GM12878 (cell line): ENCODE results near the gene SLCO4C1. TPM values are rescaled to one million over a fixed set of nuclear protein-coding genes. Genes with fewer than 3 reads are reported as not detected.

ENCODE experiments used
- ATAC-seq: fragments of 200-7000 bp; cut with Tn5 transposase; 3 replicates; pipeline ENCODE4 v1.9.1; 2020; ENCODE audit warnings: mild to moderate bottlenecking, moderate library complexity
- BruUV-seq: library from RNA; stranded (reverse); fragments of 400-500 nt; replicated peaks from 2 replicates; lab custom pipeline; 2021; lab: Mats Ljungman, UMichigan
- CTCF ChIA-PET: fragments of 300-600 bp; sonication (Branson Sonifier 250); formaldehyde crosslinking; extraction: SDS; loops from one replicate; lab custom pipeline; 2021; ENCODE audit warnings: inconsistent platforms; lab: Yijun Ruan, JAX
- POLR2A ChIA-PET: fragments of 350-600 bp; formaldehyde crosslinking; extraction: SDS; loops from one replicate; lab custom pipeline; 2021; ENCODE audit warnings: inconsistent platforms; lab: Charles Lee
- RAD21 ChIA-PET: fragments of 300-600 bp; sonication (Branson Sonifier 250); formaldehyde crosslinking; loops from one replicate; lab custom pipeline; 2023; ENCODE audit warnings: antibody characterized with exemption; ENCODE audit not compliant: unreplicated experiment; lab: Charles Lee
- SMC1A ChIA-PET: fragments of 300-600 bp; sonication (Branson Sonifier 250); formaldehyde crosslinking; loops from one replicate; lab custom pipeline; 2023; ENCODE audit not compliant: unreplicated experiment, uncharacterized antibody; lab: Charles Lee
- DNase-seq: peaks from one replicate; pipeline ENCODE4 v3.0.0-alpha.2; 2011; ENCODE audit warnings: low read depth, low spot score
- FAIRE-seq: peaks from 3 replicates; lab custom pipeline; 2011; peaks lifted over from hg19 to GRCh38; lab: Jason Lieb, UNC
- H2AFZ ChIP-seq: 2 replicates; pipeline ENCODE4 v1.6.0; 2011; ENCODE audit warnings: low read depth, low read length, control low read depth; ENCODE audit not compliant: control insufficient read depth
- H3K27ac ChIP-seq: 2 replicates; pipeline ENCODE4 v1.5.1; 2011; ENCODE audit warnings: control low read depth; ENCODE audit not compliant: control insufficient read depth, insufficient read depth
- H3K27me3 ChIP-seq, 2 experiments: replicated peaks in 1 of 2; 2 replicates each; pipeline versions ENCODE4 v1.6.0 to v1.6.1; 2011; ENCODE audit warnings: low read length in 1 of 2; ENCODE audit not compliant: control insufficient read depth in 2 of 2, insufficient read depth in 2 of 2
- H3K36me3 ChIP-seq, 2 experiments: 2 replicates each; pipeline ENCODE4 v1.5.1; 2011; ENCODE audit warnings: low read length in 1 of 2; ENCODE audit not compliant: control insufficient read depth in 2 of 2, insufficient read depth in 2 of 2
- H3K4me1 ChIP-seq: 2 replicates; pipeline ENCODE4 v1.6.1; 2011; ENCODE audit warnings: mild to moderate bottlenecking, low read length, moderate library complexity, mixed read lengths; ENCODE audit not compliant: control insufficient read depth, insufficient read depth
- H3K4me2 ChIP-seq: 2 replicates; pipeline ENCODE4 v1.6.0; 2011; ENCODE audit warnings: control low read depth; ENCODE audit not compliant: control insufficient read depth, insufficient read depth
- H3K4me3 ChIP-seq: fragments of 200-600 bp; sonication (generic); 2 replicates; pipeline ENCODE4 v1.5.1; 2016
- H3K79me2 ChIP-seq: 2 replicates; pipeline ENCODE4 v1.6.0; 2011; ENCODE audit warnings: low read length; ENCODE audit not compliant: control insufficient read depth, insufficient read depth
- H3K9ac ChIP-seq: 2 replicates; pipeline ENCODE4 v1.8.0; 2011; ENCODE audit warnings: low read length, control low read depth, mixed read lengths; ENCODE audit not compliant: control insufficient read depth, insufficient read depth
- H3K9me3 ChIP-seq: replicated peaks from 3 replicates; pipeline ENCODE4 v1.5.1; 2011; ENCODE audit warnings: mild to moderate bottlenecking, low read length; ENCODE audit not compliant: control insufficient read depth, insufficient read depth
- H4K20me1 ChIP-seq: 2 replicates; pipeline ENCODE4 v1.6.0; 2011; ENCODE audit not compliant: control insufficient read depth, insufficient read depth
- BHLHE40 ChIP-seq, 2 experiments: fragments of 450-650 bp in 1 of 2; IDR thresholded peaks; 2 replicates each; pipeline ENCODE4 v1.6.1; 2011 to 2017; ENCODE audit warnings: low read depth in 2 of 2, borderline replicate concordance in 1 of 2, improper control_type of control experiment in 1 of 2, low read length in 1 of 2, mild to moderate bottlenecking in 1 of 2
- CREB1 ChIP-seq: IDR thresholded peaks from 2 replicates; pipeline ENCODE4 v1.6.1; 2012; ENCODE audit warnings: low read depth, mild to moderate bottlenecking, inconsistent platforms
- CREM ChIP-seq: IDR thresholded peaks from 2 replicates; pipeline ENCODE4 v1.6.1; 2014; ENCODE audit warnings: antibody characterized with exemption, low read depth
- EGR1 ChIP-seq, 2 experiments: IDR thresholded peaks; 1 replicate in 1 of 2; 2 replicates in 1 of 2; pipeline ENCODE4 v1.6.1; 2011 to 2012; ENCODE audit warnings: low read depth in 2 of 2, low read length in 2 of 2, borderline replicate concordance in 1 of 2, mild to moderate bottlenecking in 1 of 2, moderate library complexity in 1 of 2
- RAD51 ChIP-seq: fragments of 450-650 bp; IDR thresholded peaks from 2 replicates; pipeline ENCODE4 v1.6.1; 2016; ENCODE audit warnings: moderate library complexity, mild to moderate bottlenecking, inconsistent platforms
- WGBS: methylation state at CpG from one replicate; pipeline ENCODE4 v1.1.6; 2016; ENCODE audit warnings: low lambda C conversion rate; ENCODE audit not compliant: insufficient replicate concordance, insufficient coverage; ENCODE audit errors: missing lambda C conversion rate; 5-methylcytosine and 5-hydroxymethylcytosine counted together
- in situ Hi-C: fragments of 300-500 bp; cut with MboI; formaldehyde crosslinking; loops from 9 replicates; pipeline ENCODE4 v1.14.3; 2018; ENCODE audit warnings: mixed read lengths
- intact Hi-C: fragments of 100-400 bp; cut with micrococcal nuclease; formaldehyde crosslinking; loops from one replicate; pipeline ENCODE4 v1.14.2; 2022; ENCODE audit not compliant: unreplicated experiment
- polyA plus RNA-seq, 11 experiments: library from polyadenylated mRNA; depleted of rRNA in 4 of 11; unstranded in 6 of 11; stranded (reverse) in 5 of 11; fragments of >200 nt; fragmentation: Nextera tagmentation in 4 of 11; fragmentation: Illumina TruSeq in 1 of 11; extraction: Ambion mirVana in 4 of 11; extraction: Trizol in 1 of 11; gene quantifications; 1 replicate in 1 of 11; 2 replicates in 10 of 11; pipeline versions ENCODE4 v1.2.1 to v1.2.3, GENCODE V29; 2011 to 2016; ENCODE audit warnings: inconsistent platforms in 2 of 11, missing spikeins in 2 of 11, low read depth in 1 of 11
- total RNA-seq, 4 experiments: library from RNA; depleted of rRNA in 3 of 4; stranded (reverse); fragments of >200 nt in 3 of 4; fragmentation: Illumina TruSeq in 1 of 4; extraction: Trizol in 1 of 4; gene quantifications; 2 replicates each; pipeline versions ENCODE4 v1.2.1 to v1.2.3, GENCODE V29; 2013 to 2021

Gene SLCO4C1
- total and polyA plus RNA-seq, 10 of the 15 experiments (the other 5 are each of a cell fraction or from before 2014, with no cell fraction given), result 0.12 to 3.9 (median 0.83) TPM

DNA sequence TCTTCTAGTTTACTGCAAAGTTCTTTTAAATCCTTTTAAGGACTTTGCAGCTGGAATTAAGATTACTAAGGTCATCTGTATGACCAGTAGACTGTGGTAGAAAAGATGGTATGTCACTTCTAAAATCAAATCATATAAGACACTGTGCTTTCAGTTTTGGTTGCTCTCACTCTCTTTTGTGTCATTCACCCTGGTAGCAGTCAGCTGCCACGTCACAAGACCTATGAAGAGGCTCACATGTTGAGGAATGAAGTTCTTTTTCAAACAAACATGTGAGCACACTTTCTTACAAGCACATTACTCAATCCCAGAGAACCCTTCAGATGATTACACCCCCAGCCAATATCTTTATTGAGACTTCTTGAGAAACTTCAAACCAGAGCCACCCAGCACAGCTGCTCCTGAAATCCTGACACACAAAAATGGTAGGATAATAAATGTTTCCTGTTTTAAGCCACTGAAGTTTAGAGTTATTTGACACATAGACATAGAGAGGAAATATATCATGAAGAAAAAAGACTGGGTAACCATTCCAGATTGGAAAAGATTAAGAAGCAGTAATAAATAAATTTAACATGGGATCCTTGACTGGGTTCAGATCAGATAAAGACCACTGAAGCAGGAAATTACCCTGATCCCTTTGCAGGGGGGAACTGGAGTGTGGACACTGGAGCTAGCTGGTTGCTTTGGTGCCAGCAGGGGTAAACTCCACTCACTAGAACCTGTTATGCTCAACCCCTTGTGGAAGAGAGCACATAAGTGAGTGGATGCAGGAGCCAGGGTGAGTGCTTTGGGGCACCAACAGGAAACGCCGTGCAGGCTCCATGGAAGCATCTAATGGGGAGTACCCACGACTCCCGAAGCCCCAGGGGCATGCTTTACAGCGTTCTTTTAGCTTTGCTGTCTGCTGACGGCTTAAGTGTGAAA lies 64.1 kb downstream of the SLCO4C1 start:
- no peaks in the 10 kb centered on the region for H3K27me3 ChIP-seq
- ATAC-seq (peak; percentile 83), FAIRE-seq (no peak), DNase-seq (no peak)
- no peaks in the 10 kb centered on the region for H3K36me3 ChIP-seq
- POLR2A ChIA-PET, result interaction anchor here (0.6 kb wide), 1 partner anchor 153 kb away, joined by 6 read pairs; no protein-coding TSS in a partner anchor
- CTCF ChIA-PET, result interaction anchor here (0.7 to 2.1 kb wide), 3 partner anchors 9 to 1965 kb away, joined by 3 to 6 read pairs (median 3); no protein-coding TSS in a partner anchor
- intact Hi-C loops, result no loop called here
- no peak overlapping the region for H3K27ac ChIP-seq
- no peak overlapping the region for H2AFZ ChIP-seq
- H3K9ac ChIP-seq, result no peak overlapping the region
- H3K9me3 ChIP-seq, result no peaks in the 10 kb centered on the region
- no peaks in the 10 kb centered on the region for H3K79me2 ChIP-seq
- H3K4me2 ChIP-seq, result no peak overlapping the region
- TF ChIP-seq EGR1 (IDR thresholded peaks at IDR 0.05; ENCODE audit: borderline replicate concordance in 1 of 2, low read depth in 2 of 2, low read length in 2 of 2), result no peak
- peak; percentile 74 for TF ChIP-seq RAD51
- peak; percentile 55; the same call in 1 of the 2 replicates for TF ChIP-seq CREM
- TF ChIP-seq BHLHE40 (IDR thresholded peaks at IDR 0.05; ENCODE audit: borderline replicate concordance in 1 of 2, low read depth in 2 of 2, low read length in 1 of 2), result peak in 1 of 2 experiments; percentile 47; a peak in 1 of 4 replicates
- TF ChIP-seq CREB1, result peak; percentile 73
- no peak overlapping the region for H3K4me3 ChIP-seq
- no peaks in the 10 kb centered on the region for H3K4me1 ChIP-seq
- BruUV-seq, result no TSS peak
- in situ Hi-C loops, result no loop called here
- no peaks in the 10 kb centered on the region for H4K20me1 ChIP-seq
- WGBS, result 60% methylated on average over 7 of the region's 7 CpGs
- SMC1A ChIA-PET, result interaction anchor here (0.6 to 0.8 kb wide), 2 partner anchors 19 to 237 kb away, joined by 3 read pairs; no protein-coding TSS in a partner anchor
- RAD21 ChIA-PET, result no interaction called here
